Loucy (cell line): ENCODE data around the gene PGRMC1.

ENCODE experiments used
- CTCF ChIP-seq: fragments of 200-600 bp; sonication (generic); conservative IDR thresholded peaks from 2 replicates; pipeline ENCODE4 v1.5.1; 2014; ENCODE audit warnings: mild to moderate bottlenecking, antibody characterized with exemption, low read length
- EZH2phosphoT487 ChIP-seq: fragments of 200-600 bp; IDR thresholded peaks from 2 replicates; pipeline ENCODE4 v1.6.1; 2018; ENCODE audit warnings: antibody characterized with exemption, mild to moderate bottlenecking, moderate library complexity, borderline replicate concordance

GRCh38 chrX:119229253-119229615 lies 6.9 kb upstream of the PGRMC1 start:
- no peak for TF ChIP-seq CTCF
- no peak for TF ChIP-seq EZH2phosphoT487
